T-cell (primary cell): ENCODE measurements around the gene CD74. TPM values are rescaled to one million over a fixed set of nuclear protein-coding genes. Genes with fewer than 3 reads are reported as not detected.

ENCODE experiments used
- ATAC-seq, 4 experiments: fragments of 200-7000 bp in 3 of 4; fragments of 150-1000 bp in 1 of 4; cut with Tn5 transposase; replicated peaks in 1 of 4; 1 replicate in 3 of 4; 2 replicates in 1 of 4; pipeline ENCODE4 v1.10.0; 2021; ENCODE audit warnings: moderate library complexity in 3 of 4, mild to moderate bottlenecking in 2 of 4, moderate number of reproducible peaks in 1 of 4
- CTCF ChIA-PET, 2 donors: fragments of 300-600 bp; sonication (Branson Sonifier 250); formaldehyde crosslinking; loops; one replicate each; lab custom pipeline; 2022; ENCODE audit warnings: antibody characterized with exemption in 2 of 2; lab: Charles Lee
- POLR2A ChIA-PET, 2 donors: fragments of 300-600 bp; sonication (Branson Sonifier 250); formaldehyde crosslinking; loops; one replicate each; lab custom pipeline; 2022; ENCODE audit warnings: antibody characterized with exemption in 2 of 2; lab: Charles Lee
- DNase-seq, 35 experiments: peaks; one replicate each; pipeline versions ENCODE4 v3.0.0 to v3.0.0-alpha.2; 2013 to 2023
- H3K27ac ChIP-seq: one replicate; pipeline ENCODE4 v1.5.1; 2013; ENCODE audit warnings: low read length
- H3K27me3 ChIP-seq, 2 experiments: replicated peaks in 1 of 2; 1 replicate in 1 of 2; 2 replicates in 1 of 2; pipeline versions ENCODE4 v1.6.1 to v1.7.0; 2013; ENCODE audit warnings: low read length in 1 of 2, mixed read lengths in 1 of 2; ENCODE audit not compliant: control insufficient read depth in 2 of 2, insufficient read depth in 2 of 2; ENCODE audit errors: extremely low read depth in 1 of 2
- H3K36me3 ChIP-seq, 2 donors: 1 replicate in 1 of 2; 2 replicates in 1 of 2; pipeline versions ENCODE4 v1.6.1 to v1.7.0; 2013; ENCODE audit warnings: low read length in 1 of 2; ENCODE audit not compliant: control insufficient read depth in 2 of 2, insufficient read depth in 1 of 2; ENCODE audit errors: extremely low read depth in 1 of 2
- H3K4me1 ChIP-seq, 2 experiments: 1 replicate in 1 of 2; 2 replicates in 1 of 2; pipeline versions ENCODE4 v1.6.1 to v1.7.0; 2013; ENCODE audit warnings: low read length in 2 of 2, mixed read lengths in 1 of 2; ENCODE audit not compliant: insufficient read depth in 2 of 2, control insufficient read depth in 1 of 2; ENCODE audit errors: extremely low read depth in 1 of 2
- H3K4me3 ChIP-seq, 2 donors: 1 replicate in 1 of 2; 2 replicates in 1 of 2; pipeline versions ENCODE4 v1.5.1 to v1.7.0; 2013; ENCODE audit warnings: mild to moderate bottlenecking in 2 of 2, low read length in 1 of 2, moderate library complexity in 1 of 2; ENCODE audit not compliant: control insufficient read depth in 1 of 2; ENCODE audit errors: extremely low read depth in 1 of 2
- H3K9me3 ChIP-seq: 2 replicates; pipeline ENCODE4 v1.7.0; 2013
- H3K27ac Mint-ChIP-seq, 2 donors: one replicate each; pipeline ENCODE4 v1.8.0; 2020 to 2021; ENCODE audit warnings: mild to moderate bottlenecking in 2 of 2, mixed read lengths in 2 of 2
- H3K27me3 Mint-ChIP-seq, 2 donors: one replicate each; pipeline ENCODE4 v1.8.0; 2021 to 2022; ENCODE audit warnings: mixed read lengths in 2 of 2
- H3K36me3 Mint-ChIP-seq: one replicate; pipeline ENCODE4 v1.8.0; 2021; ENCODE audit warnings: mixed read lengths
- H3K4me1 Mint-ChIP-seq, 3 donors: one replicate each; pipeline ENCODE4 v1.8.0; 2020 to 2022; ENCODE audit warnings: mixed read lengths in 3 of 3, mild to moderate bottlenecking in 1 of 3
- H3K4me3 Mint-ChIP-seq, 3 donors: one replicate each; pipeline ENCODE4 v1.8.0; 2020 to 2022; ENCODE audit warnings: mild to moderate bottlenecking in 3 of 3, mixed read lengths in 3 of 3, moderate library complexity in 3 of 3
- H3K9me3 Mint-ChIP-seq, 3 donors: one replicate each; pipeline ENCODE4 v1.8.0; 2020 to 2022; ENCODE audit warnings: mixed read lengths in 3 of 3
- WGBS: methylation state at CpG from one replicate; pipeline ENCODE4 v1.1.5; 2013; ENCODE audit warnings: missing lambda C conversion rate; ENCODE audit not compliant: insufficient coverage; 5-methylcytosine and 5-hydroxymethylcytosine counted together
- total RNA-seq, 35 experiments: library from RNA in 6 of 35; stranded (reverse) in 6 of 35; fragments of 120-200 nt in 1 of 35; gene quantifications; one replicate each; pipeline versions ENCODE4 v1.2.1 to v1.2.4 and lab custom pipeline; 2013 to 2026

CD74 gene
- total RNA-seq, 5 donors from 2014 or later (not counting 1 experiment from before 2014, with no cell fraction given): 201 to 512 (median 406) TPM

- Mint-ChIP-seq H3K27ac (peak overlapping the region; percentile 41 to 53), H3K27me3 (no peaks in the 10 kb centered on the region), H3K36me3 (peaks cover 41% of the 10 kb centered on the region), H3K9me3 (no peaks in the 10 kb centered on the region), H3K4me3 (peak overlapping the region in 1 of 3 donors; percentile 20), H3K4me1 (peaks cover 0 to 15% (median 2%) of the 10 kb centered on the region in 3 donors)
- H3K4me1 ChIP-seq: peaks cover 0 to 4% of the 10 kb centered on the region in 2 experiments
- H3K27ac ChIP-seq: no peak overlapping the region
- POLR2A ChIA-PET: interaction anchor here (0.6 kb wide), 2 partner anchors 9 to 1175 kb away, joined by 9 to 18 read pairs; no protein-coding TSS in a partner anchor
- CTCF ChIA-PET: no interaction called here
- H3K9me3 ChIP-seq: no peaks in the 10 kb centered on the region
- WGBS: 87% methylated on average over 6 of the region's 11 CpGs
- H3K27me3 ChIP-seq: no peaks in the 10 kb centered on the region
- DNase-seq: no peak
- no peak for ATAC-seq
- H3K36me3 ChIP-seq: peaks cover 40 to 83% of the 10 kb centered on the region in 2 donors
- H3K4me3 ChIP-seq: no peak overlapping the region
Observed at GRCh38 chr5:150401376-150402228, 11.1 kb downstream of the CD74 start.

GRCh38 chr5:150401076-150401375 is 11.7 kb downstream of the CD74 start:
- H3K27ac Mint-ChIP-seq: peak overlapping the region; percentile 41 to 46
- peak overlapping the region in 1 of 3 donors; percentile 20 for H3K4me3 Mint-ChIP-seq
- H3K4me3 ChIP-seq: no peak overlapping the region
- H3K4me1 Mint-ChIP-seq: peaks cover 0 to 12% (median under 1%) of the 10 kb centered on the region in 3 donors
- DNase-seq: no peak
- H3K4me1 ChIP-seq: peaks cover 0 to 2% of the 10 kb centered on the region in 2 experiments
- peak overlapping the region; percentile 29 for H3K27ac ChIP-seq
- H3K27me3 ChIP-seq: no peaks in the 10 kb centered on the region
- ChIA-PET POLR2A (interaction anchor here (0.6 to 1.0 kb wide), 2 partner anchors 10 to 1174 kb away, joined by 6 to 18 read pairs; no protein-coding TSS in a partner anchor), CTCF (no interaction called here)
- no peak for ATAC-seq
- H3K27me3 Mint-ChIP-seq: no peaks in the 10 kb centered on the region
- H3K36me3 Mint-ChIP-seq: peaks cover 44% of the 10 kb centered on the region
- H3K9me3 Mint-ChIP-seq: no peaks in the 10 kb centered on the region
- peaks cover 39 to 83% of the 10 kb centered on the region in 2 donors for H3K36me3 ChIP-seq
- H3K9me3 ChIP-seq: no peaks in the 10 kb centered on the region
- 0% methylated on average over 1 of the region's 3 CpGs for WGBS

- ChIA-PET POLR2A (interaction anchor here (0.7 to 1.0 kb wide), 2 partner anchors 10 kb away, joined by 3 to 6 read pairs; no protein-coding TSS in a partner anchor), CTCF (interaction anchor here in 1 of 2 donors (0.6 kb wide), 1 partner anchor 650 kb away, joined by 6 read pairs; no protein-coding TSS in a partner anchor)
- peak overlapping the region; percentile 41 to 46 for H3K27ac Mint-ChIP-seq
- peaks cover 45% of the 10 kb centered on the region for H3K36me3 Mint-ChIP-seq
- H3K4me1 Mint-ChIP-seq: peaks cover 0 to 10% (median 0%) of the 10 kb centered on the region in 3 donors
- ATAC-seq: no peak
- H3K27me3 Mint-ChIP-seq: no peaks in the 10 kb centered on the region
- no peaks in the 10 kb centered on the region for H3K9me3 ChIP-seq
- no peaks in the 10 kb centered on the region for H3K27me3 ChIP-seq
- H3K4me3 ChIP-seq: no peak overlapping the region
- 81% methylated on average over 12 of the region's 12 CpGs for WGBS
- H3K27ac ChIP-seq: peak overlapping the region; percentile 29
- peaks cover 34 to 83% of the 10 kb centered on the region in 2 donors for H3K36me3 ChIP-seq
- no peaks in the 10 kb centered on the region for H3K4me1 ChIP-seq
- H3K4me3 Mint-ChIP-seq: peak overlapping the region in 1 of 3 donors; percentile 27
- DNase-seq: no peak
- no peaks in the 10 kb centered on the region for H3K9me3 Mint-ChIP-seq
Observed at GRCh38 chr5:150400316-150401075, 12.2 kb downstream of the CD74 start.

- Histone ChIP-seq H3K4me3 (no peak overlapping the region), H3K27me3 (no peaks in the 10 kb centered on the region), H3K9me3 (no peaks in the 10 kb centered on the region), H3K4me1 (no peaks in the 10 kb centered on the region), H3K27ac (no peak overlapping the region), H3K36me3 (peaks cover 34 to 81% of the 10 kb centered on the region in 2 donors)
- Mint-ChIP-seq H3K9me3 (no peaks in the 10 kb centered on the region), H3K4me1 (peaks cover 0 to 10% (median 0%) of the 10 kb centered on the region in 3 donors), H3K4me3 (peak overlapping the region in 1 of 3 donors; percentile 27), H3K27ac (peak overlapping the region; percentile 74 to 75), H3K36me3 (peaks cover 48% of the 10 kb centered on the region), H3K27me3 (no peaks in the 10 kb centered on the region)
- 90% methylated on average over 2 of the region's 11 CpGs for WGBS
- ATAC-seq (peak in 1 of 4 experiments; percentile 6), DNase-seq (no peak)
- CTCF ChIA-PET: interaction anchor here (0.6 to 1.2 kb wide), 3 partner anchors 11 to 651 kb away, joined by 4 to 6 read pairs (median 5); no protein-coding TSS in a partner anchor
- POLR2A ChIA-PET: interaction anchor here (0.7 to 2.1 kb wide), 4 partner anchors 10 to 13 kb away, joined by 3 to 8 read pairs (median 5); partner anchors contain the start of gene CD74 (in 1 of the 2)
Observed at GRCh38 chr5:150399524-150400211, 13.0 kb downstream of the CD74 start.

GRCh38 chr5:150398722-150399523 is 13.8 kb downstream of the CD74 start:
- ATAC-seq (peak; percentile 15 to 44 (median 32)), DNase-seq (peak in 12 of 35 experiments; percentile 16 to 62 (median 26))
- Mint-ChIP-seq H3K4me1 (peaks cover 0 to 10% (median 0%) of the 10 kb centered on the region in 3 donors), H3K4me3 (no peak overlapping the region), H3K36me3 (peaks cover 48% of the 10 kb centered on the region), H3K27me3 (no peaks in the 10 kb centered on the region), H3K9me3 (no peaks in the 10 kb centered on the region), H3K27ac (peak overlapping the region in 1 of 2 donors; percentile 58)
- 70% methylated on average over 2 of the region's 12 CpGs for WGBS
- Histone ChIP-seq H3K27me3 (no peaks in the 10 kb centered on the region), H3K27ac (no peak overlapping the region), H3K9me3 (no peaks in the 10 kb centered on the region), H3K4me3 (no peak overlapping the region), H3K36me3 (peaks cover 32 to 81% of the 10 kb centered on the region in 2 donors), H3K4me1 (no peaks in the 10 kb centered on the region)
- ChIA-PET POLR2A (interaction anchor here in 1 of 2 donors (0.7 to 2.1 kb wide), 2 partner anchors 12 to 14 kb away, joined by 4 to 8 read pairs; partner anchors contain the start of gene CD74), CTCF (interaction anchor here (0.6 to 1.5 kb wide), 8 partner anchors 12 to 967 kb away, joined by 3 to 5 read pairs (median 4); no protein-coding TSS in a partner anchor)
